ENCODE data around the gene CDK2AP2.
"Not testable (repeated sequence)": the region's sequence is repeated elsewhere in the genome, so short reads cannot be mapped to it uniquely, and the experiment has no call there.

The CDK2AP2 gene

GRCh38 chr11:67489885-67490726 lies 17.9 kb downstream of the CDK2AP2 start:
- DNase-seq: no peak

DNA sequence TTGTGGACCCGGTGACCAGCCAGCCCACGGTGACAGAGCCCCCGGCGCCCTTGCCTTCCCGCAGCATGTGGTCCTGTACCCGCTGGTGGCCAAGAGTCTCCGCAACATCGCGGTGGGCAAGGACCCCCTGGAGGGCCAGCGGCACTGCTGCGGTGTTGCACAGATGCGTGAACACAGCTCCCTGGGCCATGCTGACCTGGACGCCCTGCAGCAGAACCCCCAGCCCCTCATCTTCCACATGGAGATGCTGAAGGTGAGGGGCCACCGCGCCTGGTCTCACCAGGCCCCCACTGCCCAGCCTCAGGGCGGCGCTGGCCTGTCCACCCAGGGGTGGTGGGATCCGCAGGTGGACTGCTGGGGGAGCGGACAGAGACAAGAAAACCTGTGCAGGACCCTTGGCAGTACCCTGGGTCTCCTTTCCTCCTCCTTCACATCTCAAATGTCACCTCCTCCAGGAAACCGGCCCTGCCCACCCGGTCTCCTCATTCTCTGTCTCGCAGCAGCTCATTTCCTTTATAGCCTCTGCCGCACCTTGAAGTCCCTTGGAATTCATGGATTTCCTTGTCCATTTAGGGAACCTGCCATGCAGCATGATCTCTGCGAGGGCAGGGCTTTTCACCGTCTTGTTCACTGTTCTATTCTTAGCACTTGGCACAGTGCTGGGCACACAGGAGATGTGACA lies 18.6 kb downstream of the CDK2AP2 start:
- no peak for DNase-seq

- DNase-seq: peak; percentile 51
Observed at GRCh38 chr11:67486481-67487195, 21.3 kb downstream of the CDK2AP2 start.

DNA sequence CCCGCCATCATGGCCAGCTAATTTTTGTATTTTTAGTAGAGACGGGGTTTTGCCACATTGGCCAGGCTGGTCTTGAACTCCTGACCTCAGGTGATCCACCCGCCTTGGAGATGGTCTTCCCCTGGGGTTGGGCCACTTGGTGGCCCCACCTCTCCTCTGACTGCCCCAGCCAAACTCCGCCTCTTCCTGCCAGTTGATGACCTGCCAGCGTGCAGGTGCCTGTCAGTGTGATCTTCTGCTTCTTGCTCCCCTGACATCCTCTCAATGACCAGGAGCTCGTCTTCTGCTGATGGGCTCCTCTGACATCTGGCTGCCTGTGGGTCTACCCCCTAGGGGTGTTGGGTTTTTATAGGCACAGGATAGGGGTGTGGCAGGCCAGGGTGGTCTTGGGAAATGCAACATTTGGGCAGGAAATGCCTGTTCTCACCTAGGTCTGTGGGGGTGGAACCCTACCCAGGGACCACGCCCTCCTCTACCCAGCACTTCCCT lies 22.0 kb downstream of the CDK2AP2 start:
- peak; percentile 83 for DNase-seq

DNA sequence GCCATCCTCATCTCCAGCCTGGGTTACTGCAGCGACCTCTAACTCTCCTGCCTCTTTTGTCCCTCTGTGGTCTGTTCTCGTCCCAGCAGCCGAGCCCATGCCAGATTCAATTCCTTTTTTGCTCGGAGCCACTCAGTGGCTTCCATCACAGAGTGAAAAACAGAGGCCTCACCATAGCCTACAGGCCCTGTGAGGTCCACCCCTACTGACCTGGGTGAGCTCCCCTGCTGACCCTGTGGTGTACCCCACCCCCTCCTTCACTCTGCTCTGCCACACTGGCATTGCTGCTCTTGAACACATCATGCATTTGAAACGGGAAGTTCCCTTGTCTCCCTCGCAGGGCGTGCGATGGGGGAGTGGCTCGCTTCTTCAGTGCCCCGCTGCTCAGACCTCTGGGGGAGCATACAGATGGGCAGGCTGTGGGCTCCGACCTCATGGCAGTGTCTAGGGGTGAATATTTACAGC lies 23.1 kb downstream of the CDK2AP2 start:
- peak; percentile 73 for DNase-seq

- peak; percentile 70 for DNase-seq
Observed at GRCh38 chr11:67483831-67484665, 23.9 kb downstream of the CDK2AP2 start.

DNA sequence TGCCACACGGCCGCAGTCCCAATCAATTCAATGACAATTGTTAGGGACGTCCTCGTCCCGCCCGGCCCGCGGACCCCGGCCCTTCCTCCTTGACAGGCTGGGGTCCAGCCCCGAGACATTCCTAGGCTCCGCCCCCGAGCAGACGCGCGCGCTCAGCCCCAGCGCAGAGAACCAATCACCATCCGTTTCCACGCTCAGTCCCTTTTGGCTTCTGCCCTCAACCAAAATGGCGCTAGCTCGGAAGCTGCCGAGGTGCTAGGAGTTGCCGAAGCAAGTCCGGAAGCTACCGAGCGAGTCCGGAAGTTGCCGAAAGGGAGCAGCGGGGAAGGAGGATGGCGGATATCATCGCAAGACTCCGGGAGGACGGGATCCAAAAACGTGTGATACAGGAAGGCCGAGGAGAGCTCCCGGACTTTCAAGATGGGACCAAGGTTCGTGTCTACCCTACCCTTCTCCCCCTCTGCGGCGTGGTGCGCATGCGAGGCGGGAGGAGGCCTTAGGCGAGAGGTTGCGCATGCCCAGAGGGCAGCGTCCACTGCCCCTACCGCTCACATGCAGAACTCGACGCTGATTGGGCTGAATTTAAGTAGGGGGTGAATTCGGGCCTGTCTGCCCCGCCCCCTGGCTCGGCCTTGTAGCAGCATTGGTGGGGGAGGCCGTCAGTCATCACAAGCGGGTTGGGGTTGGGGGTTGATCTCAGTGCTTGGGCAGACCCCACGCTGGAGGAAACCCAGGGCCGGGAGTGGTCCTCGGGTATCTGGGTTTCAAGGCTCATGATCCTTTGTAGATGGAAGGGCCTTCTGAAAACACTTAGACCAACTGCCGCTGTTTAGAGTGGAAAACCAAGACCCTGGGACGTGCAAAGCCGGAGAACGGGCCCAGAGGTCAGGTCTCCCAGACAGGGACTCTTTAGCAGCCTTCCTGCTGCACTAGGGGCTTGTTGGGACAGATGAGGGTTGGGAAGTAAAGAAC lies 24.8 kb downstream of the CDK2AP2 start, which contains the start of gene AIP:
AIP (plus strand) TSS at position 200 of the 972 bp plus-strand sequence; CDS start at position 333, 133 bp downstream.
- DNase-seq: peak; percentile 98

DNA sequence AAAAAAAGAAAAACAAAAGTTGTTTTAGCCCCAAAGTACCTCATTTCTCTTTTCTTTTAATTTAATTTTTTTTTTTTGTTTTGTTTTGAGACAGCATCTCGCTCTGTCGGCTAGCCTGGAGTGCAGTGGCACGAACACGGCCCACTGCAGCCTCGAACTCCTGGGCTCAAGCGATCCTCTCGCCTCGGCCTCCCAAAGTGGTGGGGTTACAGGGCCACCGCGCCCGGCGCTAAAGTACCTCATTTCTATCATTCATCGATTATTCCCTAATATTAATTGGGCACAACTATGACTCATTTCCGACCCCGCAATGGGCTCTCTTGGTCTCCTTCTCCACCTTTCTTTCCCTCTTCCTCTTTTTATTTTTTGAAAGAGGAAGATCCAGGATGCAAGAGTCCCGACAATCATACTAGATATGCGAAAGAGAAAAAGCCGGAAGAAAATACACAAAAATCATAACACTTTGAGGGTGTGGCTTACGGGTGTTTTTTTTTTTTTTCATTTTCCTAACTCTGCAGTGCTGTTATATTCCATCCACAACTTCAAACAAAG lies 25.6 kb downstream of the CDK2AP2 start:
- no peak for DNase-seq

DNA sequence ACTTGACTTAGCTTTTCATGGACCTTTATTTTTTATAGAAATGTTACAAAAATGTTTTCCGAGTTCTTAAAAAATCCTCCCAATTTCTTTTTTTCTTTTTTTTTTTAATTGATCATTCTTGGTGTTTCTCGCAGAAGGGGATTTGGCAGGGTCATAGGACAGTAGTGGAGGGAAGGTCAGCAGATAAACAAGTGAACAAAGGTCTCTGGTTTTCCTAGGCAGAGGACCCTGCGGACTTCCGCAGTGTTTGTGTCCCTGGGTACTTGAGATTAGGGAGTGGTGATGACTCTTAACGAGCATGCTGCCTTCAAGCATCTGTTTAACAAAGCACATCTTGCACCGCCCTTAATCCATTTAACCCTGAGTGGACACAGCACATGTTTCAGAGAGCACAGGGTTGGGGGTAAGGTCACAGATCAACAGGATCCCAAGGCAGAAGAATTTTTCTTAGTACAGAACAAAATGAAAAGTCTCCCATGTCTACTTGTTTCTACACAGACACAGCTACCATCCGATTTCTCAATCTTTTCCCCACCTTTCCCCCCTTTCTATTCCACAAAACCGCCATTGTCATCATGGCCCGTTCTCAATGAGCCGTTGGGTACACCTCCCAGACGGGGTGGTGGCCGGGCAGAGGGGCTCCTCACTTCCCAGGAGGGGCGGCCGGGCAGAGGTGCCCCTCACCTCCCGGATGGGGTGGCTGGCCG lies 30.5 kb downstream of the CDK2AP2 start:
- not testable (repeated sequence) for DNase-seq

DNA sequence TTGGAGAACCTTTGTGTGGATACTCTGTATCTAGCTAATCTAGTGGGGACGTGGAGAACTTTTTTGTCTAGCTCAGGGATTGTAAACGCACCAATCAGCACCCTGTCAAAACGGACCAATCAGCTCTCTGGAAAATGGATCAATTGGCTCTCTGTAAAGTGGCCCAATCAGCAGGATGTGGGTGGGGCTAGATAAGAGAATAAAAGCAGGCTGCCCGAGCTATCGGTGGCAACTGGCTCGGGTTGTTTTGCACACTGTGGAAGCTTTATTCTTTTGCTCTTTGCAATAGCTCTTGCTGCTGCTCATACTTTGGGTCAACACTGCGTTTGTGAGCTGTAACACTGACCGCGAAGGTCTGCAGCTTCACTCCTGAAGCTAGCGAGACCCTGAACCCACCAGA lies 31.3 kb downstream of the CDK2AP2 start:
- DNase-seq: not testable (repeated sequence)

DNA sequence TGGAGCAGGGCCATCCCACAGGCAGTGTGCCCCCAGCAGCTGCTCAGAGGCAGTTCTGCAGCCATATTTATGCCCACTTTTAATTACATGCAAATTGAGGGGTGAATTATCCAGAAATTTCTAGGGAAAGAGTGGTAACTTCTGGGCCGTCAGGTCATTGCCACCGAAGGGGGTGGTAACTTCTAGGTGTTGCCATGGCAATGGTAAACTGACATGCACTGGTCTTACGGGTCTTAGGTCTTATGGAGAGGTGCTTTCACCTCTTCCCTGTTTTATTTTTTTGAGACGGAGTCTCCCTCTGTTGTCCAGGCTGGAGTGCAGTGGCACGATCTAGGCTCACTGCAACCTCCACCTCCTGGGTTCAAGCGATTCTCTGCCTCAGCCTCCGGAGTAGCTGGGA lies 35.1 kb downstream of the CDK2AP2 start:
- no peak for DNase-seq

GRCh38 chr11:67470337-67471002 lies 37.5 kb downstream of the CDK2AP2 start:
- no peak for DNase-seq

DNA sequence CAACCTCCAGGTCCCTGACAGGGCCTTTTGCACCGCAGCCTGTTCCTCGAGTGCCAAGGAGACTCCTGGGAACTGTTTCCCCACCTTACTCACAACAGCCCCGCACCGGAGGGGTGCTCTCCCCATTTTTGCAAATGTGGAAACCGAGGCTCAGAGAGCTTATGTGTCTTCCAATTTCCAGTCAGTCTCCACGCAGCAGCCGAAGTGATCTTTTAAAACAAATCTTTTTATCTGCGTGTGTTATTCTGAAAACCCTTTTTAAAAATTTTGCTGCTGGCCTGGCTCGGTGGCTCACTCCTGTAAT lies 38.5 kb downstream of the CDK2AP2 start:
- no peak for DNase-seq

GRCh38 chr11:67468759-67469507 lies 39.0 kb downstream of the CDK2AP2 start, which contains the start of gene TMEM134:
TMEM134 (minus strand) TSS chr11:67469251; CDS start chr11:67469192, 59 bp downstream.
- DNase-seq: peak; percentile 93

DNA sequence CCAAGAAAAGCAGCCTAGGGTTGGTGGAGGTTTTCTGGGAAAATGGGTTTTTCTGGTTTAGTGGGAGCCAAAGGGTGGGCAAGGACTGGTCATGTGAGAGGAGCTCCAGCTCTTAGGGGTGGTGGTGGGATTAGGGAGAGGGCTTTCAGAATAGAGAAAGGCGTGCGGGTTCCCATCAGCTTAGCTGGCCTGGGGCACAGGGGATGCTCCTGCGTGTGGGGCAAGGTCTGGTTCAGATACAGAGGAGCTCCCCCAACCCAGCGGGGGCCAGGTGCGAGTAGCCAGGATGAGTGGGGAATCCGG lies 39.6 kb downstream of the CDK2AP2 start:
- peak; percentile 22 for DNase-seq

DNA sequence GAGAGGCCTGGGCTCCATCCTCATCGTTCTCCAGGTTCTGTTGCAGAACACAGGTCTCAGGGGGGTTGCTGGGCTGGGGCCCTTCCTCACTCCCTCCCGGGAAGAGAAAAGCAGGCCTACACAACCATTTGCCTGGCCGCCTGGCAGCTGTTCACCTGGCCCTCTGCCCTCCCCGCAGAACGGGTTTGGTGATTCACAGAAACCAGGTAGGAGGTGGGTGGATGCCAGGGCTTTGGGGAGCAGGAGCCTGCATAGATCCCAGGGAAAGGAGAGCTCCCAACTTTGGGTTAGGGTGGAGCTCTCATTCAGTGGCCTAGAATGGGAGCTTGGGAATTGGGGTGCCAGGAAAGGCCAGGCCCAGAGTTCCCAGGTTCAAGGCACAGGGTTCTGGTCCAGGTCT lies 39.9 kb downstream of the CDK2AP2 start:
- DNase-seq: no peak

GRCh38 chr11:67466962-67467771 lies 40.8 kb downstream of the CDK2AP2 start:
- no peak for DNase-seq

- no peak for DNase-seq
Observed at GRCh38 chr11:67466367-67466766, 41.6 kb downstream of the CDK2AP2 start.
